OCI-LY1 (cell line): ENCODE data around the gene APC2.

Source experiments
- CTCF ChIP-seq: fragments of 200-600 bp; sonication (generic), shearing (Covaris generic); IDR thresholded peaks from 2 replicates; pipeline ENCODE4 v1.5.1; 2017; ENCODE audit warnings: mild to moderate bottlenecking, antibody characterized with exemption, low read length, moderate library complexity, mixed read lengths
- EZH2 ChIP-seq: fragments of 200-600 bp; sonication (generic), shearing (Covaris generic); IDR thresholded peaks from 2 replicates; pipeline ENCODE4 v1.8.0; 2017; ENCODE audit warnings: borderline replicate concordance, mixed run types, mild to moderate bottlenecking, antibody characterized with exemption, low read length, moderate library complexity, mixed read lengths

GRCh38 chr19:1449467-1450442, at the start of gene APC2:
- TF ChIP-seq CTCF (no peak), EZH2 (no peak)
